Neutrophil (primary cell): ENCODE results near the gene RPUSD1.
"Not testable (repeated sequence)": the region's sequence is repeated elsewhere in the genome, so short reads cannot be mapped to it uniquely, and the experiment has no call there.

Source experiments
- H3K27ac ChIP-seq: fragments of 200-600 bp; sonication (generic); 2 replicates; pipeline ENCODE4 v1.5.1; 2016; ENCODE audit warnings: mild to moderate bottlenecking, moderate library complexity
- H3K27me3 ChIP-seq: fragments of 200-600 bp; sonication (generic); 2 replicates; pipeline ENCODE4 v1.6.0; 2016; ENCODE audit warnings: mild to moderate bottlenecking
- H3K36me3 ChIP-seq: fragments of 200-600 bp; sonication (generic); 2 replicates; pipeline ENCODE4 v1.5.1; 2017
- H3K4me1 ChIP-seq, 2 experiments: fragments of 200-600 bp in 1 of 2; sonication (generic) in 1 of 2; 1 replicate in 1 of 2; 2 replicates in 1 of 2; pipeline versions ENCODE4 v1.5.1 to v1.6.1; 2013 to 2016; ENCODE audit warnings: low read depth in 1 of 2, low read length in 1 of 2, mild to moderate bottlenecking in 1 of 2, moderate library complexity in 1 of 2; ENCODE audit not compliant: control insufficient read depth in 1 of 2, insufficient read depth in 1 of 2
- H3K4me3 ChIP-seq, 2 experiments: fragments of 200-600 bp in 1 of 2; sonication (generic) in 1 of 2; 1 replicate in 1 of 2; 2 replicates in 1 of 2; pipeline ENCODE4 v1.5.1; 2013 to 2016; ENCODE audit warnings: low read depth in 1 of 2, low read length in 1 of 2, mild to moderate bottlenecking in 1 of 2, moderate library complexity in 1 of 2
- H3K9me3 ChIP-seq: fragments of 200-600 bp; sonication (generic); 2 replicates; pipeline ENCODE4 v1.5.1; 2016
- TF ChIP-seq, protein P1 (sequence below): fragments of 200-600 bp; sonication (generic); IDR thresholded peaks from 2 replicates; pipeline ENCODE4 v1.5.1; 2016; ENCODE audit warnings: antibody characterized with exemption

The RPUSD1 gene

DNA sequence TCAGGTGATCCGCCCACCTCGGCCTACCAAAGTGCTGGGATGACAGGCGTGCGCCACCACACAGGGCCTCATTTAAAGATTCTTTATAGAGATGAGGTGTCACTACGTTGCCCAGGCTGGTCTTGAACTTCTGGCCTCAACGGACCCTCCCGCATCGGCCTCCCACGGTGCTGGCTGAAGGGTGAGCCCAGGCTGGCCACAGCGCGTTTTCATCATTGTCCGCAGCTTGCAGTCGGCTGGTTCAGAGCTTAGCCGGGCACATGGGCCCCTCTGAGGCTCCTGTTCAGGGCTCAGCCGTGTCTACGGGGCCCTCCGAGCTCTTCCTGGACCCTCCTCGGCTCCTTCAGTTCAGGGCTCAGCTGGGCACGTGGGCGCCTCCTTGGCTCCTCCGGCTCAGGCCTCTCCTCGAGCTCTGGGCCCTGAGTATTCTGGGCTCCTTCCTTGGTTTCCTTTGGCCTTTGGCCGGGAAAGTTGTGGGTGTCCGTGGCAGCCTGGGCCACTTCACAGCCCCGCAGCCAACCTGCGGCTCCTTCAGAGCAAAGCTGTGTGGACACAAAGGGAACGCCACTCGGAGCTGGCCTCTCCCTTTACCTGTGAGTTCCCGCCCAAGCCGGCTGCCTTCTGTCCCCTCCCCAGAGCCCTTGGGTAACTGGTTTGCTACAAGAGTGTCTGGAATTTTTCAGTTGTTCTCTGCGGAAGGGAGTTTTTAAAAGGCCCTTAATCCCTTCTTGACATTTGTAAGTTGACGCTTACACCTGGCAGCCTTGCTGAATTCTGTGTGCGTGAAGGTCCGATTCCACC lies 28.9 kb downstream of the RPUSD1 start:
- H3K27ac ChIP-seq, result no peak overlapping the region
- TF ChIP-seq, protein P1, sequence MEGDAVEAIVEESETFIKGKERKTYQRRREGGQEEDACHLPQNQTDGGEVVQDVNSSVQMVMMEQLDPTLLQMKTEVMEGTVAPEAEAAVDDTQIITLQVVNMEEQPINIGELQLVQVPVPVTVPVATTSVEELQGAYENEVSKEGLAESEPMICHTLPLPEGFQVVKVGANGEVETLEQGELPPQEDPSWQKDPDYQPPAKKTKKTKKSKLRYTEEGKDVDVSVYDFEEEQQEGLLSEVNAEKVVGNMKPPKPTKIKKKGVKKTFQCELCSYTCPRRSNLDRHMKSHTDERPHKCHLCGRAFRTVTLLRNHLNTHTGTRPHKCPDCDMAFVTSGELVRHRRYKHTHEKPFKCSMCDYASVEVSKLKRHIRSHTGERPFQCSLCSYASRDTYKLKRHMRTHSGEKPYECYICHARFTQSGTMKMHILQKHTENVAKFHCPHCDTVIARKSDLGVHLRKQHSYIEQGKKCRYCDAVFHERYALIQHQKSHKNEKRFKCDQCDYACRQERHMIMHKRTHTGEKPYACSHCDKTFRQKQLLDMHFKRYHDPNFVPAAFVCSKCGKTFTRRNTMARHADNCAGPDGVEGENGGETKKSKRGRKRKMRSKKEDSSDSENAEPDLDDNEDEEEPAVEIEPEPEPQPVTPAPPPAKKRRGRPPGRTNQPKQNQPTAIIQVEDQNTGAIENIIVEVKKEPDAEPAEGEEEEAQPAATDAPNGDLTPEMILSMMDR, result no peak
- peaks cover 4 to 14% of the 10 kb centered on the region in 2 experiments for H3K4me1 ChIP-seq
- no peaks in the 10 kb centered on the region for H3K36me3 ChIP-seq
- H3K27me3 ChIP-seq, result peaks cover 3% of the 10 kb centered on the region
- H3K4me3 ChIP-seq, result no peak overlapping the region
- H3K9me3 ChIP-seq, result no peaks in the 10 kb centered on the region

DNA sequence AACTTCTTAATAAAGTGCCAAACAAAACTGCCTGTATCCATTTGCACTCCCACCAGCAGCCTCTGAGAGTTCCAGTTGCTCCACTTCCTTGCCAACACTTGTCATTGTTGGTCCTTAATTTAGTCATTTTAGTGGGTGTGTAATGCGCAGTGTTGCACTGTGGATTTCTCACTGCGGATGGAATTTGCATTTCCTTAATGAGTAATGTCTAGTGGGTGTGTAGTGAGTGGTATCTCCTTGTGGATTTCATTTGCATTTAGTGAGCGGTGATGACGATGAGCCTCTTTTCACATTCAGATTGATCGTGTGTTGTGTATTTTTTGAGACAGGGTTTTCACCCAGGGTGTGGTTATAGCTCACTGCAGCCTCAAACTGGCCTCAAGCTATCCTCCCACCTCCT lies 31.8 kb downstream of the RPUSD1 start:
- no peaks in the 10 kb centered on the region for H3K36me3 ChIP-seq

DNA sequence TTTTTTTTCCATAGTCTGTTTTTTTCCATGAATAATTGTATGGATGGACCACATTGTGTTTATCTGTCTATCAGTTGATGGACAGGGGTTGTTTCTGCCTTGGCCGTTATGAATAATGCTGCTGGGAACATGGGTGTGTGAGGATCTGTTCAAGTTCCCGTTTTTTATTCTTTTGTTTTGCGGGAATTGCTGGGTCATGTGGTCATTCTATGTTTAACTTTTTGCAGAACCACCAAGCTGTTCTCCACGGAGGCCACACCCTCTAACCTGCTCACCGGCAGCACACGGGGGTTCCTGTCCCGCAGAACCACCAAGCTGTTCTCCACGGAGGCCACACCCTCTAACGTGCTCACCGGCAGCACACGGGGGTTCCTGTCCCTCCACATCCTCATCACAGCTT lies 33.5 kb downstream of the RPUSD1 start:
- no peak overlapping the region for H3K27ac ChIP-seq
- TF ChIP-seq, protein P1, result no peak

More for the DNA sequence above, 31.8 kb downstream of the RPUSD1 start:
- no peaks in the 10 kb centered on the region for H3K9me3 ChIP-seq
- peaks cover 3% of the 10 kb centered on the region for H3K27me3 ChIP-seq
- peaks cover 4 to 16% of the 10 kb centered on the region in 2 experiments for H3K4me1 ChIP-seq
- no peak overlapping the region for H3K4me3 ChIP-seq
- H3K27ac ChIP-seq, result no peak overlapping the region
- TF ChIP-seq, protein P1, result no peak

DNA sequence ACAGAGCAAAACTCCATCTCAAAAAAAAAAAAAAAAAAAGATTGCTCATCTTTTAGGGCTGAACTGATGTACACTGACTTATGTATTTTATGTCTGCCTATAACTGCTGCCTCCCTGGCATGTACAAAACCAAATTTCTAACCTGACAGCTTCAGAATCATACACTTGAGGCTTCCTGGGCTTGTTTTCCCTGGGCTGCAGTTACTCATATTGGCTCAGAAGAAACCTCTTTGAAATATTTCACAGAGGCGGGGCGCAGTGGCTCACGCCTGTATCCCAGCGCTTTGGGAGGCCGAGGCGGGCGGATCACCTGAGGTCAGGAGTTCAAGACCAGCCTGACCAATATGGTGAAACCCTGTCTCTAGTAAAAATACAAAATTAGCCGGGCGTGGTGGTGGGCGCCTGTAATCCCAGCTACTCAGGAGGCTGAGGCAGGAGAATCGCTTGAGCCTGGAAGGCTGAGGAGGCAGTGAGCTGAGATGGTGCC lies 34.0 kb downstream of the RPUSD1 start:
- not testable (repeated sequence) for H3K27me3 ChIP-seq, H3K9me3 ChIP-seq, H3K4me3 ChIP-seq, H3K36me3 ChIP-seq, H3K27ac ChIP-seq
- peaks cover 4 to 16% of the 10 kb centered on the region in 2 experiments for H3K4me1 ChIP-seq

More for the DNA sequence above, 33.5 kb downstream of the RPUSD1 start:
- Histone ChIP-seq H3K9me3 (no peaks in the 10 kb centered on the region), H3K4me1 (peaks cover 4 to 16% of the 10 kb centered on the region in 2 experiments), H3K27me3 (peaks cover 3% of the 10 kb centered on the region), H3K4me3 (no peak overlapping the region), H3K36me3 (no peaks in the 10 kb centered on the region)

DNA sequence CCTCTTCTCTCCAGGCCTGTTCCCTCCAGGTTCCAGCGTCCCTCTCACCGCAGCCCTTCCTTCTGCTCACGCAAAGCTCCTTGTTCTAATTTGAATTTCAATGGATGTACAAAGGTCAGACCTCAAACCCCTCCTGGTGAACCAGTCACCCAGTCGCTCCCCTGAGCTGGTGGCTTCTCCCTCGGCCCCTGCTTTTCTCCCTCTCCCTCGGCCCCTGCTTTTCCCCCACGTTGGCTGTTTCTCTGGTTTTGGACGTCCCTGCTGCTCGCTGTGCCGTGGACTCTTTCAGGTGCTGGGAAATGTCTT lies 36.2 kb downstream of the RPUSD1 start:
- Histone ChIP-seq H3K4me3 (no peak overlapping the region), H3K27ac (no peak overlapping the region), H3K4me1 (peaks cover 4 to 12% of the 10 kb centered on the region in 2 experiments), H3K36me3 (no peaks in the 10 kb centered on the region), H3K27me3 (peaks cover 3% of the 10 kb centered on the region), H3K9me3 (no peaks in the 10 kb centered on the region)
- TF ChIP-seq, protein P1, result no peak

DNA sequence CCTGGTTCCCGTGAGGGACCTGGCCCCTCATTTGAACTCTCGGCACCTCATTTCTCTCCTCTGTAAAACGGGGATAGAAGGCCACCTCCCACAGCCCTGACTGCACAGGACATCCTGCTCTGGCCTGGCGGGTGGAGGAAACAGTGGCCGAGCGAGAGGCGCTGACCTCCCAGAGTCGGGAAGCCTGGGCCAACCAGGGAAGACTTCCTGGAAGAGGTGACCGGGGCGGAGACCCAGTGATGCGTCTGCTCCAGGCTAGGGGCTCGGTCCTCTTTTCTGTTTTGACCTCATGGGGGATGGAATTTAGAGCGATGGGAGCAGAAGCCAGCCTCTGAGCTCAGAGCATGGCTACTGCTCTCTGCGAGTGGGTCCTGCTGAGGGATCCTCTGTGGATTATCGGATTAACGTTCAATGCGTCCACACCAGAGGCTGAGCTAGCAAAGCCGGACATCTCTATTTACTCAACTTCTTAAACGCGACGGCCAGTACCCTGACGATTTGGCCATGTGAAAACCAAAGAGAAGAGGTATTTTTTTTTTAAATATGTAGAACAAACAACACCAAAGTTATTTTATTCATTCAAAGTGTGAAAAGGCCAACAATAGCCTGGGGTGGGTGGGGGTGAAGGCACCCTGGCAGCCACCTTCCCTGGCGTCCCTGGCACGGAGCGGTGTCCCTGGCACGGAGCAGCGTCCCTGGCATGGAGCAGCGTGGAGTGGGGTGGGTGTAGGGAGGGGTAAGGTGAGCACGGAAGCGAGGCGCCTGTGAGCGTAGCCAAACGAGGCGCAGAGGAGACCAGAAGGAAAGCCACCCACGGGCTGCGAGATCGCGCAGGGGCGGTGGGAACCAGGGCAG lies 36.8 kb downstream of the RPUSD1 start:
- H3K4me3 ChIP-seq, result no peak overlapping the region
- TF ChIP-seq, protein P1, result no peak
- no peaks in the 10 kb centered on the region for H3K9me3 ChIP-seq

More for the DNA sequence above, 36.8 kb downstream of the RPUSD1 start:
- peaks cover 4 to 12% of the 10 kb centered on the region in 2 experiments for H3K4me1 ChIP-seq
- peaks cover 3% of the 10 kb centered on the region for H3K27me3 ChIP-seq
- no peak overlapping the region for H3K27ac ChIP-seq
- H3K36me3 ChIP-seq, result no peaks in the 10 kb centered on the region
